Subcutaneous adipose tissue (tissue), 4 donors: ENCODE measurements around the gene PARD3. TPM values are rescaled to one million over a fixed set of nuclear protein-coding genes. Genes with fewer than 3 reads are reported as not detected.

Source experiments
- CTCF ChIP-seq: fragments of 450-650 bp; IDR thresholded peaks from one replicate; pipeline ENCODE4 v1.5.1; 2016; ENCODE audit warnings: low read depth, mild to moderate bottlenecking, control low read depth, antibody characterized with exemption, moderate library complexity
- total RNA-seq, 4 donors: library from RNA; depleted of rRNA; stranded (reverse); fragments of >200 nt; gene quantifications; one replicate each; pipeline ENCODE4 v1.1.0, GENCODE V29; 2016

The PARD3 gene
- total RNA-seq, 4 donors from 2014 or later, result 39.4 to 70.3 (median 45.0) TPM

GRCh38 chr10:34729619-34730018 lies 85.5 kb downstream of the PARD3 start:
- no peak for TF ChIP-seq CTCF

- no peak for TF ChIP-seq CTCF
Measured at GRCh38 chr10:34728361-34728760, 86.7 kb downstream of the PARD3 start.

GRCh38 chr10:34727595-34728033 lies 87.5 kb downstream of the PARD3 start:
- TF ChIP-seq CTCF, result no peak

- no peak for TF ChIP-seq CTCF
Measured at GRCh38 chr10:34726862-34727261, 88.2 kb downstream of the PARD3 start.

- TF ChIP-seq CTCF, result no peak
Measured at GRCh38 chr10:34723750-34724149, 91.3 kb downstream of the PARD3 start.

GRCh38 chr10:34722404-34722803 lies 92.7 kb downstream of the PARD3 start:
- no peak for TF ChIP-seq CTCF

- TF ChIP-seq CTCF, result no peak
Measured at GRCh38 chr10:34721208-34721840, 93.8 kb downstream of the PARD3 start.
